ENCODE data around the gene TNS2. TPM values are rescaled to one million over a fixed set of nuclear protein-coding genes. Genes with fewer than 3 reads are reported as not detected.

Gene TNS2
- total and polyA plus RNA-seq, 2 of the 13 experiments (the other 11 are each of a cell fraction or from before 2014, with no cell fraction given), result 8.9 to 20.4 TPM

DNA sequence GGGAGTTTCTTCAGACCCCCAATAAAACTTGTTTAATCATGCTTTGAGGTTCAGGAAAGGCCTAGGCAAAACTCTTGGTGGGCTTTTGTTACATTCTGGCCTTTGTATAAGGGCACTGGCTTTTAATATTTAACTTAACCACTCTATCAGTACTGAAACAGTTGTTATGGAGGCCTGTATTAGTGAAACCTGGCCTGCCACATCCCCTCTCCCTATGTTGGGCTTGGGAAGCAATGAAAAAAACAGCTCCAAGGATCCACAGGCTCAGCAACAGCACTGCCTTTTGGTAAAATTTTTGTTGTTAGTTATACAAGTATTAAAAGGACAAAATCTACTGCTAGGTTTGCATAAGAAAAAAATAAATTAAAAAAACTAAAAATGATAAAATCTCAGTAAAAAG is 64.1 kb downstream of the TNS2 start:
- Histone ChIP-seq H4K20me1 (ENCODE audit: insufficient read depth, low read length) (no peaks in the 10 kb centered on the region), H3K27ac (ENCODE audit: extremely low read length, insufficient read depth, low read length) (no peak overlapping the region), H3K79me2 (ENCODE audit: insufficient read depth, low read length) (no peaks in the 10 kb centered on the region), H2AFZ (ENCODE audit: low read length) (no peak overlapping the region), H3K4me1 (ENCODE audit: insufficient read depth, low read length) (0 out of 2 replicates have a peak, but pooled peaks cover 12% of the 10 kb centered on the region), H3K9ac (ENCODE audit: insufficient read depth, low read depth, low read length) (no peak overlapping the region), H3K27me3 (ENCODE audit: control insufficient read depth in 1 of 2, insufficient read depth in 2 of 2, low read length in 2 of 2) (no peaks in the 10 kb centered on the region), H3K36me3 (replicated peaks in 1 of 2; ENCODE audit: control insufficient read depth in 1 of 2, insufficient read depth in 2 of 2, low read length in 2 of 2) (peaks cover 9 to 34% of the 10 kb centered on the region in 2 experiments), H3K4me3 (replicated peaks in 1 of 3; ENCODE audit: insufficient read depth in 1 of 3, low read depth in 2 of 3, low read length in 3 of 3) (no peak overlapping the region), H3K4me2 (ENCODE audit: low read depth, low read length) (no peak overlapping the region), H3K9me3 (ENCODE audit: low read length) (no peaks in the 10 kb centered on the region)
- in situ Hi-C loops (cut with HindIII; ENCODE audit: extremely low pct_ligation_motif_present, low pct_unique_long_range_greater_than_20kb) (no loop called here), intact Hi-C loops (cut with micrococcal nuclease; ENCODE audit: unreplicated experiment) (no loop called here)
- BruUV-seq (replicated peaks), result no TSS peak
- ChIA-PET CTCF (ENCODE audit: low intra/inter-chr PET ratio, low total read pairs) (no interaction called here), POLR2A (interaction anchor here (1.2 kb wide), 1 partner anchor 11 kb away, joined by 8 read pairs; the partner anchor contains the start of gene SOAT2)
- DNase-seq (ENCODE audit: low spot score), result no peak
- no peak for FAIRE-seq
- TF ChIP-seq ZNF333 (CRISPR knock-in tag; IDR thresholded peaks at IDR 0.05; ENCODE audit: borderline replicate concordance), result no peak
- TF ChIP-seq, protein P1, sequence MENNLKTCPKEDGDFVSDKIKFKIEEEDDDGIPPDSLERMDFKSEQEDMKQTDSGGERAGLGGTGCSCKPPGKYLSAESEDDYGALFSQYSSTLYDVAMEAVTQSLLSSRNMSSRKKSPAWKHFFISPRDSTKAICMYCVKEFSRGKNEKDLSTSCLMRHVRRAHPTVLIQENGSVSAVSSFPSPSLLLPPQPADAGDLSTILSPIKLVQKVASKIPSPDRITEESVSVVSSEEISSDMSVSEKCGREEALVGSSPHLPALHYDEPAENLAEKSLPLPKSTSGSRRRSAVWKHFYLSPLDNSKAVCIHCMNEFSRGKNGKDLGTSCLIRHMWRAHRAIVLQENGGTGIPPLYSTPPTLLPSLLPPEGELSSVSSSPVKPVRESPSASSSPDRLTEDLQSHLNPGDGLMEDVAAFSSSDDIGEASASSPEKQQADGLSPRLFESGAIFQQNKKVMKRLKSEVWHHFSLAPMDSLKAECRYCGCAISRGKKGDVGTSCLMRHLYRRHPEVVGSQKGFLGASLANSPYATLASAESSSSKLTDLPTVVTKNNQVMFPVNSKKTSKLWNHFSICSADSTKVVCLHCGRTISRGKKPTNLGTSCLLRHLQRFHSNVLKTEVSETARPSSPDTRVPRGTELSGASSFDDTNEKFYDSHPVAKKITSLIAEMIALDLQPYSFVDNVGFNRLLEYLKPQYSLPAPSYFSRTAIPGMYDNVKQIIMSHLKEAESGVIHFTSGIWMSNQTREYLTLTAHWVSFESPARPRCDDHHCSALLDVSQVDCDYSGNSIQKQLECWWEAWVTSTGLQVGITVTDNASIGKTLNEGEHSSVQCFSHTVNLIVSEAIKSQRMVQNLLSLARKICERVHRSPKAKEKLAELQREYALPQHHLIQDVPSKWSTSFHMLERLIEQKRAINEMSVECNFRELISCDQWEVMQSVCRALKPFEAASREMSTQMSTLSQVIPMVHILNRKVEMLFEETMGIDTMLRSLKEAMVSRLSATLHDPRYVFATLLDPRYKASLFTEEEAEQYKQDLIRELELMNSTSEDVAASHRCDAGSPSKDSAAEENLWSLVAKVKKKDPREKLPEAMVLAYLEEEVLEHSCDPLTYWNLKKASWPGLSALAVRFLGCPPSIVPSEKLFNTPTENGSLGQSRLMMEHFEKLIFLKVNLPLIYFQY (CRISPR knock-in tag; IDR thresholded peaks at IDR 0.05; ENCODE audit: borderline replicate concordance), result no peak
- TF ChIP-seq ZNF562 (CRISPR knock-in tag; IDR thresholded peaks at IDR 0.05; ENCODE audit: borderline replicate concordance), result no peak
- TF ChIP-seq CBFB (CRISPR knock-in tag; IDR thresholded peaks at IDR 0.05), result no peak
- TF ChIP-seq ZNF160 (CRISPR knock-in tag; IDR thresholded peaks at IDR 0.05), result no peak
- TF ChIP-seq, protein P2, sequence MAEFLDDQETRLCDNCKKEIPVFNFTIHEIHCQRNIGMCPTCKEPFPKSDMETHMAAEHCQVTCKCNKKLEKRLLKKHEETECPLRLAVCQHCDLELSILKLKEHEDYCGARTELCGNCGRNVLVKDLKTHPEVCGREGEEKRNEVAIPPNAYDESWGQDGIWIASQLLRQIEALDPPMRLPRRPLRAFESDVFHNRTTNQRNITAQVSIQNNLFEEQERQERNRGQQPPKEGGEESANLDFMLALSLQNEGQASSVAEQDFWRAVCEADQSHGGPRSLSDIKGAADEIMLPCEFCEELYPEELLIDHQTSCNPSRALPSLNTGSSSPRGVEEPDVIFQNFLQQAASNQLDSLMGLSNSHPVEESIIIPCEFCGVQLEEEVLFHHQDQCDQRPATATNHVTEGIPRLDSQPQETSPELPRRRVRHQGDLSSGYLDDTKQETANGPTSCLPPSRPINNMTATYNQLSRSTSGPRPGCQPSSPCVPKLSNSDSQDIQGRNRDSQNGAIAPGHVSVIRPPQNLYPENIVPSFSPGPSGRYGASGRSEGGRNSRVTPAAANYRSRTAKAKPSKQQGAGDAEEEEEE (CRISPR knock-in tag; IDR thresholded peaks at IDR 0.05; ENCODE audit: borderline replicate concordance), result no peak
- TF ChIP-seq WIZ (CRISPR knock-in tag; IDR thresholded peaks at IDR 0.05), result no peak
- TF ChIP-seq, protein P3, sequence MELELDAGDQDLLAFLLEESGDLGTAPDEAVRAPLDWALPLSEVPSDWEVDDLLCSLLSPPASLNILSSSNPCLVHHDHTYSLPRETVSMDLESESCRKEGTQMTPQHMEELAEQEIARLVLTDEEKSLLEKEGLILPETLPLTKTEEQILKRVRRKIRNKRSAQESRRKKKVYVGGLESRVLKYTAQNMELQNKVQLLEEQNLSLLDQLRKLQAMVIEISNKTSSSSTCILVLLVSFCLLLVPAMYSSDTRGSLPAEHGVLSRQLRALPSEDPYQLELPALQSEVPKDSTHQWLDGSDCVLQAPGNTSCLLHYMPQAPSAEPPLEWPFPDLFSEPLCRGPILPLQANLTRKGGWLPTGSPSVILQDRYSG (CRISPR knock-in tag; IDR thresholded peaks at IDR 0.05), result no peak
- TF ChIP-seq, protein P4, sequence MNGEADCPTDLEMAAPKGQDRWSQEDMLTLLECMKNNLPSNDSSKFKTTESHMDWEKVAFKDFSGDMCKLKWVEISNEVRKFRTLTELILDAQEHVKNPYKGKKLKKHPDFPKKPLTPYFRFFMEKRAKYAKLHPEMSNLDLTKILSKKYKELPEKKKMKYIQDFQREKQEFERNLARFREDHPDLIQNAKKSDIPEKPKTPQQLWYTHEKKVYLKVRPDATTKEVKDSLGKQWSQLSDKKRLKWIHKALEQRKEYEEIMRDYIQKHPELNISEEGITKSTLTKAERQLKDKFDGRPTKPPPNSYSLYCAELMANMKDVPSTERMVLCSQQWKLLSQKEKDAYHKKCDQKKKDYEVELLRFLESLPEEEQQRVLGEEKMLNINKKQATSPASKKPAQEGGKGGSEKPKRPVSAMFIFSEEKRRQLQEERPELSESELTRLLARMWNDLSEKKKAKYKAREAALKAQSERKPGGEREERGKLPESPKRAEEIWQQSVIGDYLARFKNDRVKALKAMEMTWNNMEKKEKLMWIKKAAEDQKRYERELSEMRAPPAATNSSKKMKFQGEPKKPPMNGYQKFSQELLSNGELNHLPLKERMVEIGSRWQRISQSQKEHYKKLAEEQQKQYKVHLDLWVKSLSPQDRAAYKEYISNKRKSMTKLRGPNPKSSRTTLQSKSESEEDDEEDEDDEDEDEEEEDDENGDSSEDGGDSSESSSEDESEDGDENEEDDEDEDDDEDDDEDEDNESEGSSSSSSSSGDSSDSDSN (CRISPR knock-in tag; IDR thresholded peaks at IDR 0.05), result no peak
- no peak for TF ChIP-seq ZSCAN31 (CRISPR knock-in tag; IDR thresholded peaks at IDR 0.05; ENCODE audit: low read depth)
- no peak for TF ChIP-seq ZSCAN21 (CRISPR knock-in tag; IDR thresholded peaks at IDR 0.05; ENCODE audit: borderline replicate concordance)
- TF ChIP-seq, protein P5, sequence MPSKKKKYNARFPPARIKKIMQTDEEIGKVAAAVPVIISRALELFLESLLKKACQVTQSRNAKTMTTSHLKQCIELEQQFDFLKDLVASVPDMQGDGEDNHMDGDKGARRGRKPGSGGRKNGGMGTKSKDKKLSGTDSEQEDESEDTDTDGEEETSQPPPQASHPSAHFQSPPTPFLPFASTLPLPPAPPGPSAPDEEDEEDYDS (CRISPR knock-in tag; IDR thresholded peaks at IDR 0.05), result no peak
- TF ChIP-seq, protein P6, sequence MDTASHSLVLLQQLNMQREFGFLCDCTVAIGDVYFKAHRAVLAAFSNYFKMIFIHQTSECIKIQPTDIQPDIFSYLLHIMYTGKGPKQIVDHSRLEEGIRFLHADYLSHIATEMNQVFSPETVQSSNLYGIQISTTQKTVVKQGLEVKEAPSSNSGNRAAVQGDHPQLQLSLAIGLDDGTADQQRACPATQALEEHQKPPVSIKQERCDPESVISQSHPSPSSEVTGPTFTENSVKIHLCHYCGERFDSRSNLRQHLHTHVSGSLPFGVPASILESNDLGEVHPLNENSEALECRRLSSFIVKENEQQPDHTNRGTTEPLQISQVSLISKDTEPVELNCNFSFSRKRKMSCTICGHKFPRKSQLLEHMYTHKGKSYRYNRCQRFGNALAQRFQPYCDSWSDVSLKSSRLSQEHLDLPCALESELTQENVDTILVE (CRISPR knock-in tag; IDR thresholded peaks at IDR 0.05), result no peak
- no peak for ATAC-seq

Data from HepG2 (cell line).